Measurements from ENCODE around the gene ADIG.

Gene ADIG

GRCh38 chr20:38617830-38618196 is 36.8 kb downstream of the ADIG start:
- no peak overlapping the region for H3K4me2 ChIP-seq
- no peak overlapping the region for H3K4me3 ChIP-seq (IDR thresholded peaks at IDR 0.05; ENCODE audit: insufficient read depth, low read depth, low read length)
- no peaks in the 10 kb centered on the region for H3K36me3 ChIP-seq (ENCODE audit: insufficient read depth)
- H2AFZ ChIP-seq (ENCODE audit: low read depth): no peak overlapping the region
- no peaks in the 10 kb centered on the region for H4K20me1 ChIP-seq (ENCODE audit: insufficient read depth)
- TF ChIP-seq, protein P1, sequence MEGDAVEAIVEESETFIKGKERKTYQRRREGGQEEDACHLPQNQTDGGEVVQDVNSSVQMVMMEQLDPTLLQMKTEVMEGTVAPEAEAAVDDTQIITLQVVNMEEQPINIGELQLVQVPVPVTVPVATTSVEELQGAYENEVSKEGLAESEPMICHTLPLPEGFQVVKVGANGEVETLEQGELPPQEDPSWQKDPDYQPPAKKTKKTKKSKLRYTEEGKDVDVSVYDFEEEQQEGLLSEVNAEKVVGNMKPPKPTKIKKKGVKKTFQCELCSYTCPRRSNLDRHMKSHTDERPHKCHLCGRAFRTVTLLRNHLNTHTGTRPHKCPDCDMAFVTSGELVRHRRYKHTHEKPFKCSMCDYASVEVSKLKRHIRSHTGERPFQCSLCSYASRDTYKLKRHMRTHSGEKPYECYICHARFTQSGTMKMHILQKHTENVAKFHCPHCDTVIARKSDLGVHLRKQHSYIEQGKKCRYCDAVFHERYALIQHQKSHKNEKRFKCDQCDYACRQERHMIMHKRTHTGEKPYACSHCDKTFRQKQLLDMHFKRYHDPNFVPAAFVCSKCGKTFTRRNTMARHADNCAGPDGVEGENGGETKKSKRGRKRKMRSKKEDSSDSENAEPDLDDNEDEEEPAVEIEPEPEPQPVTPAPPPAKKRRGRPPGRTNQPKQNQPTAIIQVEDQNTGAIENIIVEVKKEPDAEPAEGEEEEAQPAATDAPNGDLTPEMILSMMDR (conservative IDR thresholded peaks at IDR 0.05; ENCODE audit: low read depth, low read length): no peak
- no peaks in the 10 kb centered on the region for H3K27me3 ChIP-seq (ENCODE audit: insufficient read depth, low read depth)
- no peak overlapping the region for H3K9ac ChIP-seq
- no peaks in the 10 kb centered on the region for H3K4me1 ChIP-seq (ENCODE audit: low read depth, poor library complexity, severe bottlenecking)
- no peaks in the 10 kb centered on the region for H3K79me2 ChIP-seq (ENCODE audit: insufficient read depth, low read depth)
- H3K27ac ChIP-seq: no peak overlapping the region

DNA sequence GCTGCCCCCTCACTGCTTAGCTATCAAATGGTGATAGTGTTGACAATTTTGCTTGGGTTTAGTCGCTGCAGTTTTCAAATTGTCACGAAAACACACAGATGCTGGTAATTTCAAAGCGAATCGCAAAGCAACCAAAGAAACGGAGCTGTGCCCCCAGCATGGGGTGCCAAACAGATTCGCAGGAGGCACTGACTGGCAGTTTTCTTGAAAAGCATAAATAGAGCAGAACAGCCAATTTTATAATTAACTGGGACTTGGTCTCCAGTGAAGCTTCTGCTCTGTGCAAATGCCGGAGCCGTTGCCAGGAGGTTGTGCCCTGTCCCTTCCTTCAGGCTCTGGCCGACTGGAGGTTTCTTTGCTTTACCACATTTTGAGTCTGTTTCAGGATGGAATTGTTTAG is 39.4 kb downstream of the ADIG start:
- H3K9ac ChIP-seq: no peak overlapping the region
- H2AFZ ChIP-seq (ENCODE audit: low read depth): no peak overlapping the region

DNA sequence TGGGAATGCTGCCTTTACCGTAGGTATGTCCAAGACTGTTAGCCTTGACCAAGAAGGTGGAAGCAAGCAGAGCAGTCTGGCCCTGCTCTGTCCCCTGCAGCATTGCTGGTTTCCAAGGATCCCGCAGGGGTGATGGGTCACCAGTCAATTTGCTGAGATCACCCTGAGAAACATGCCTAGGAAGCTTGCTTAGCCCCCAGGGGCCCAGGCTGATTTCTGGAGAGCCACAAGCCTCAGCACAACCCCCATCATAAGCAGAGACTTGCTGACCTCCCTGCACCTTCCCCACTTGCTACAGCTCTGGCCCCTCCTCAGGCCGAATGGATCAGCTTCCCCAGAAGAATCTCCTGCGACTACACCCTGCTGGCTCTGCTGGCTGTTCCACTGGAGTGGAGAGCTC is 42.1 kb downstream of the ADIG start:
- no peaks in the 10 kb centered on the region for H3K79me2 ChIP-seq (ENCODE audit: insufficient read depth, low read depth)
- H3K4me3 ChIP-seq (IDR thresholded peaks at IDR 0.05; ENCODE audit: insufficient read depth, low read depth, low read length): no peak overlapping the region
- no peaks in the 10 kb centered on the region for H3K36me3 ChIP-seq (ENCODE audit: insufficient read depth)
- no peaks in the 10 kb centered on the region for H3K4me1 ChIP-seq (ENCODE audit: low read depth, poor library complexity, severe bottlenecking)
- no peak overlapping the region for H2AFZ ChIP-seq (ENCODE audit: low read depth)
- no peak overlapping the region for H3K27ac ChIP-seq
- H4K20me1 ChIP-seq (ENCODE audit: insufficient read depth): no peaks in the 10 kb centered on the region
- no peak overlapping the region for H3K4me2 ChIP-seq
- no peak overlapping the region for H3K9ac ChIP-seq
- TF ChIP-seq, protein P1 (conservative IDR thresholded peaks at IDR 0.05; ENCODE audit: low read depth, low read length): no peak
- H3K27me3 ChIP-seq (ENCODE audit: insufficient read depth, low read depth): no peaks in the 10 kb centered on the region

More for the DNA sequence above, 39.4 kb downstream of the ADIG start:
- H3K4me2 ChIP-seq: no peak overlapping the region
- no peak overlapping the region for H3K27ac ChIP-seq
- TF ChIP-seq, protein P1 (conservative IDR thresholded peaks at IDR 0.05; ENCODE audit: low read depth, low read length): no peak
- H3K4me1 ChIP-seq (ENCODE audit: low read depth, poor library complexity, severe bottlenecking): no peaks in the 10 kb centered on the region
- H3K27me3 ChIP-seq (ENCODE audit: insufficient read depth, low read depth): no peaks in the 10 kb centered on the region
- H3K4me3 ChIP-seq (IDR thresholded peaks at IDR 0.05; ENCODE audit: insufficient read depth, low read depth, low read length): no peak overlapping the region
- H3K36me3 ChIP-seq (ENCODE audit: insufficient read depth): no peaks in the 10 kb centered on the region
- H3K79me2 ChIP-seq (ENCODE audit: insufficient read depth, low read depth): no peaks in the 10 kb centered on the region
- H4K20me1 ChIP-seq (ENCODE audit: insufficient read depth): no peaks in the 10 kb centered on the region

DNA sequence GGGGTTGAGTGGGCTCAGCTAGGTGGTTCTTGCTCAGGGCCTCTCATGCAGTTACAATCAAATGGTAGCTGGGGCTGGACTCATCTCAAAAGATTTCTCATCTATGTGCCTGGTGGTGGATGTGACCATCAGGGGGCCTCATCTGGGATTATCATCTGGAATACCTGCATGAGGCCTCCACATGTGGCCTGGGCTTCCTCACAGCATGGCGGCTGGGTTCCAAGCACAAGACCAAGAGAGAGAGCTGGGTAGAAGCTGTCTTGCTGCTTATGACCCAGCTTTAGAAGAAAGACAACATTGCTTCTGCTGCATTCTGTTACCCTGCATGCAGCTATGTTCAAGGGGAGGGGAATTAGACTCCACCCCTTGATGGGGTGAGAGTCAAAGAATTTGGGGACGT is 43.1 kb downstream of the ADIG start:
- H3K27me3 ChIP-seq (ENCODE audit: insufficient read depth, low read depth): no peaks in the 10 kb centered on the region
- H3K36me3 ChIP-seq (ENCODE audit: insufficient read depth): no peaks in the 10 kb centered on the region
- no peak overlapping the region for H2AFZ ChIP-seq (ENCODE audit: low read depth)
- H3K4me1 ChIP-seq (ENCODE audit: low read depth, poor library complexity, severe bottlenecking): no peaks in the 10 kb centered on the region
- TF ChIP-seq, protein P1 (conservative IDR thresholded peaks at IDR 0.05; ENCODE audit: low read depth, low read length): no peak
- H3K79me2 ChIP-seq (ENCODE audit: insufficient read depth, low read depth): no peaks in the 10 kb centered on the region
- H3K4me3 ChIP-seq (IDR thresholded peaks at IDR 0.05; ENCODE audit: insufficient read depth, low read depth, low read length): no peak overlapping the region
- H3K27ac ChIP-seq: no peak overlapping the region
- H3K4me2 ChIP-seq: no peak overlapping the region
- H3K9ac ChIP-seq: no peak overlapping the region
- no peaks in the 10 kb centered on the region for H4K20me1 ChIP-seq (ENCODE audit: insufficient read depth)
